ENCODE measurements around the gene KIF1C.

GRCh38 chr17:4973256-4974114, 24.3 kb upstream of the KIF1C start:
- TF ChIP-seq YY1 (tag by site-specific recombination; IDR thresholded peaks at IDR 0.05): no peak
- TF ChIP-seq ZBTB21 (tag by site-specific recombination; IDR thresholded peaks at IDR 0.05): no peak
- no peak for TF ChIP-seq EGR2 (tag by site-specific recombination; IDR thresholded peaks at IDR 0.05; ENCODE audit: low read depth)
- TF ChIP-seq KLF7 (tag by site-specific recombination; IDR thresholded peaks at IDR 0.05; ENCODE audit: borderline replicate concordance): no peak
- no peak for TF ChIP-seq ZBTB8A (tag by site-specific recombination; IDR thresholded peaks at IDR 0.05)
- TF ChIP-seq MEIS1 (CRISPR knock-in tag; IDR thresholded peaks at IDR 0.05; ENCODE audit: borderline replicate concordance): no peak
- TF ChIP-seq, protein P1, sequence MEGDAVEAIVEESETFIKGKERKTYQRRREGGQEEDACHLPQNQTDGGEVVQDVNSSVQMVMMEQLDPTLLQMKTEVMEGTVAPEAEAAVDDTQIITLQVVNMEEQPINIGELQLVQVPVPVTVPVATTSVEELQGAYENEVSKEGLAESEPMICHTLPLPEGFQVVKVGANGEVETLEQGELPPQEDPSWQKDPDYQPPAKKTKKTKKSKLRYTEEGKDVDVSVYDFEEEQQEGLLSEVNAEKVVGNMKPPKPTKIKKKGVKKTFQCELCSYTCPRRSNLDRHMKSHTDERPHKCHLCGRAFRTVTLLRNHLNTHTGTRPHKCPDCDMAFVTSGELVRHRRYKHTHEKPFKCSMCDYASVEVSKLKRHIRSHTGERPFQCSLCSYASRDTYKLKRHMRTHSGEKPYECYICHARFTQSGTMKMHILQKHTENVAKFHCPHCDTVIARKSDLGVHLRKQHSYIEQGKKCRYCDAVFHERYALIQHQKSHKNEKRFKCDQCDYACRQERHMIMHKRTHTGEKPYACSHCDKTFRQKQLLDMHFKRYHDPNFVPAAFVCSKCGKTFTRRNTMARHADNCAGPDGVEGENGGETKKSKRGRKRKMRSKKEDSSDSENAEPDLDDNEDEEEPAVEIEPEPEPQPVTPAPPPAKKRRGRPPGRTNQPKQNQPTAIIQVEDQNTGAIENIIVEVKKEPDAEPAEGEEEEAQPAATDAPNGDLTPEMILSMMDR (tag by site-specific recombination; IDR thresholded peaks at IDR 0.05): no peak
- TF ChIP-seq ZNF596 (tag by site-specific recombination; IDR thresholded peaks at IDR 0.05): no peak
- no peak for TF ChIP-seq ZNF529 (tag by site-specific recombination; IDR thresholded peaks at IDR 0.05; ENCODE audit: insufficient replicate concordance)
- no peak for TF ChIP-seq ZFP3 (tag by site-specific recombination; IDR thresholded peaks at IDR 0.05; ENCODE audit: low read depth)
- TF ChIP-seq, protein P2, sequence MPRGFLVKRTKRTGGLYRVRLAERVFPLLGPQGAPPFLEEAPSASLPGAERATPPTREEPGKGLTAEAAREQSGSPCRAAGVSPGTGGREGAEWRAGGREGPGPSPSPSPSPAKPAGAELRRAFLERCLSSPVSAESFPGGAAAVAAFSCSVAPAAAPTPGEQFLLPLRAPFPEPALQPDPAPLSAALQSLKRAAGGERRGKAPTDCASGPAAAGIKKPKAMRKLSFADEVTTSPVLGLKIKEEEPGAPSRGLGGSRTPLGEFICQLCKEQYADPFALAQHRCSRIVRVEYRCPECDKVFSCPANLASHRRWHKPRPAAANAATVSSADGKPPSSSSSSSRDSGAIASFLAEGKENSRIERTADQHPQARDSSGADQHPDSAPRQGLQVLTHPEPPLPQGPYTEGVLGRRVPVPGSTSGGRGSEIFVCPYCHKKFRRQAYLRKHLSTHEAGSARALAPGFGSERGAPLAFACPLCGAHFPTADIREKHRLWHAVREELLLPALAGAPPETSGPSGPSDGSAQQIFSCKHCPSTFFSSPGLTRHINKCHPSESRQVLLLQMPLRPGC (tag by site-specific recombination; IDR thresholded peaks at IDR 0.05): no peak
